ENCODE measurements around the gene EMP2.

- no peak for TF ChIP-seq CTCF (IDR thresholded peaks at IDR 0.05; ENCODE audit: poor library complexity)
- TF ChIP-seq EZH2 (IDR thresholded peaks at IDR 0.05; ENCODE audit: borderline replicate concordance) = no peak
Measured at GRCh38 chr16:10600782-10601443, 20.5 kb upstream of the EMP2 start.
